ENCODE data around the gene USP15.

The USP15 gene

GRCh38 chr12:62285284-62285683, 25.1 kb downstream of the USP15 start:
- DNase-seq, result no peak

DNA sequence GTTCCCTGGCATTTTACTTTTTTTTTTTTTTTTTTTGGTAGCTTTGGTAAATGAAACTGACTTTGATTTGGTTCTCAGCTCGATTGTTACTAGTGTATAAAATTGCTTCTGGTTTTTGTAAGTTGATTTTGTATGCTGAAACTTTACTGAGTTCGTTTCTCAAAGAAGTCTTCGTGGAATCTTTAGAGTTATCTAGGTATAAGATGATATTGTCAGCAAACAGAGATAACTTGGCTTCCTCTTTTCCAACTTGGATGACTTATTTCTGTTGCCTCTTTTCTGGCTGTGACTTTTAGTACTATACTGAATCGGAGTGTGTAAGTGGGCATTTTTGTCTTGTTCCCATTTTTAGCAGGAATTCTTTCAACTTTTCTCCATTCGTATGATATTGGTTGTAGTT, 28.1 kb downstream of the USP15 start:
- DNase-seq, result no peak

DNA sequence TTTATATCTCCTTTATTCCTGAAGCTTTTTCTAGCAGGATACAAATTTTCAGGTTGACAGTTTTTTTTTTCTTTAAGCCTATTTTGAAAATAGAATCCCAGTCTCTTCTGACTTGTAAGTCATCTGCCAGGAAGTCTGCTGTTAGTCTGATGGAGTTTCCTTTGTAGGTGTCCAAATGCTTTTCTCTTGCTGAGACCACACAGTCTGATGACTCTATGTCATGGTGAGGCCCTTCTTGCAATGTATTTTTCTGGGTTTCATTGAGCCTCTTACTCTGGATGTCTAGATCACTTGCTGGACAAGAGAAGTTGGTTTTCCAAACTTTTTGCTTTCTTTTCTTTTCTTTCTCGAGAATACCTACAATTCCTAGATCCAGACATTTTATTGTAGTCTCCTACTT, 30.6 kb downstream of the USP15 start:
- DNase-seq, result no peak

DNA sequence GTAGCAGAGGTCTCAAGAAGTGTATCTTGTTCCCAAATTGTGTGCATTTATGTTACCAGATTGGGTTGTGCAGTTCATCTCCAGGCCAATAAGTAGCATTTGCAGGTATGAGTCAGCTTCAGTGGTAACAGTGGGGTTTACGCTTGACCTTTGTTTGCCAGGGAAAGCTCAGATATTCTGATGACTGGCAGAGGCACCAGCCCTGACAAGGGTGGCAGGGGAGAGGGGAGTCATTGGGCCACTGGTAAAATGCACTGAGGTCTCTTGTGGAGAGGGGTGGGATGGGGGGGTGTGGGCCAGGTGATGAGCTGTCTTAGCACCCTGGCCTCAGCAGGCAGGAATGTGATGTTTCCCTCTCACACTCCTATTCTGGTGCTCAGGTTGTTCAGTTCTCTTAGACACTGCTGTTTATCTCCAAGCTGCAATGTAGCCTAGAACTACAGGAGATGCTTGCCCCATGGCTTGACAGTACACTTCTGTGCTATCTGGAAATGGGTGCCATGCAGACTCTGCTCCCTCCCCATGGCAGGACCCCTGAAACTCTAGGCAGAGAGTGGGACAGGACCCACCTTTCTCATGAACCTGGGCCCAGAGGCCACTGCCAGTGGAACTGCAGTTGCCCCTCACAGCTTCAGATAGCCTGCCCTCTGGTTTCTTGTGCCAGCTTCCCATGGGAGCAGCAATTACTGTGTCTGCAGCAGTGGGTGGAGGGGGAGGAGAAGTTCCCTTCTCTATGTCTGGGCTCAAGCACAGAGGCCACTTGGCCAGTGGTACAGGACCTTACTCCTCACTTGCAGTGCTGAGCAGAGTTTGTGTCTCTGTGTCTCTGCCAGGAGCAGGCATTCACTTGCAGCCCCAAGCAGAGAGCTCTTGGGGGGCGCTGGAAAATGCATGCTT, 31.9 kb downstream of the USP15 start:
- no peak for DNase-seq

DNA sequence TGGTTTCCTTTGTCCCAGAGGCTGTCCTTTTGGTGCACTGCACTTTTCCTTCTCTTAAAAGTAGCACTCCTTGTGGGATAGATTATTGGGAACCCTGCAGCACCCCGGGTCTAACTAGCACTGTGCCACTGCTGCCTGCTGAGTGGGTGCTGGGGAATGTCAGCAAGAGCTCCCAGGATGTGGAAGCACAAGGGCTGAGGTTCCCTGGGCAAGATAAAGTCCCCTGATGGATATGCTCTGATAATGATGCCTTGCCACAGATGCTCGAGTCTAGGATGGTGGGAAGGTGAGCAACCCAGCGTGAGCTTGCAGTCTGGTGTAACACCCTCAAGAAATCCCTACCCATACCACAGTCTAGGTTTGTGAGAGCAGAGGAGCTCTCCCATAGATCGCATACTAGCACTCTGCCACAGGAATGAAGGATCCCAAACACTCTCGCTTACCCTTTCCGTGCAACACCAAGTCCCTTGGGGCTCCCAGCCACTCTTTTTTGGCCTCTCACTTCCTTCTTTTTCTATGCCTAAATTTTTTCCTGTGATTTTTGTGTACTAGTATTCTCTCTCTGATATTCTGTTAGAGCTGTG, 32.6 kb downstream of the USP15 start:
- DNase-seq, result no peak

- DNase-seq, result no peak
Observed at GRCh38 chr12:62294378-62294777, 34.2 kb downstream of the USP15 start.

DNA sequence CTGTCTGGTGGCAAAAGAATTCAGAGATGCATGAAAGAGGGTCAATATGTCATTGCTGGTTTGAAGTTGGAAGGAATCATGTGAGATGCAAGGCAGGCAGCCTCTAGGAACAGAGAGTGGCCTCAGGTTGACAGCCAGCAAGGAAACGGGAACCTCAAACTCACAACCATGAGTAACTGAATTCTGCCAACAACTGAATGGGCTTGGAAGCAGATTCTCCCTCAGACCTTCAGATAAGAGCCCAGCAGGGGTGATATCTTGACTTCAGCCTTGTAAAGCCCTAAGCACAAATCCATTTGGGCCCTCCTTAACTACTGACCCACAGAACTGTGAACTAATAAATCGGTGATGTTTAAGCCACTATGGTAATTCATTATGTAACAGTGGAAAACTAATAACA, 35.8 kb downstream of the USP15 start:
- DNase-seq, result no peak

DNA sequence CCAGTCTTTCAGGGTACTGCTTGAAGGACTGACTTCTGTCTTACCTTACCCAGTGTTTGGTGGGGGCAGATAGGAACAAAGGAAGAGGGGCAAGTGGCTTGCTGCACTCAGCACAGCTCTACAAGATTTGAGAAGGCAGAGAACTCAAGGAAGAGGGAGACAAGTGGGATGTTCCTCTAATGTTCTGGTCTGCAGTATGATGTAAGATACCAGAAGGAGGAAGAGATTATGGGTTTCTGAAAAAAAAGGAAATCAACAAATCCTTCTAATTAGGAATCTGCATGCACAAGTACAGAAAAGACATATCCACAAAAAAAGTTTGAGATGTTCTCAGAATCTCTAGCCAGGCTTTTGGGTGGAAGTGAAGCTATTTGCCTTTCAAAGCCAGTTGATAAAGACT, 37.1 kb downstream of the USP15 start:
- no peak for DNase-seq

DNA sequence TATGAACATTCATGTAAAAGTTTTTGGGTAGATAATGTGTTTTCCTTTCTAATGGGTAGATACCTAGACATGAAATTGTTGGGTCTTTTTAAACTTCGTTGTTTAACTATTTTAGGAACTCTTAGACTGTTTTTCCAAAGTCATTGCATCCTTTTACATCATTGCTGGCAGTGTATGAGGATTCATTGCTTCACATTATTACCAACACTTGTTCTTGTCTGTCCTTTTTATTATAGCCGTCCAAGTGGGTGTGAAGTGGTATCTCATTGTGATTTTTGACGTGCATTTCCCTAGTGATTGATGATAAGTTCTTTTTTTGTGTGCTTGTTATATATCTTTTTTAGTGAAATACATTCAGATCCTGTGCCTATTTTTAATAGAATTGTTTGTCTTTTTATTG, 39.4 kb downstream of the USP15 start:
- DNase-seq, result no peak

- no peak for DNase-seq
Observed at GRCh38 chr12:62301080-62301798, 41.0 kb downstream of the USP15 start.

DNA sequence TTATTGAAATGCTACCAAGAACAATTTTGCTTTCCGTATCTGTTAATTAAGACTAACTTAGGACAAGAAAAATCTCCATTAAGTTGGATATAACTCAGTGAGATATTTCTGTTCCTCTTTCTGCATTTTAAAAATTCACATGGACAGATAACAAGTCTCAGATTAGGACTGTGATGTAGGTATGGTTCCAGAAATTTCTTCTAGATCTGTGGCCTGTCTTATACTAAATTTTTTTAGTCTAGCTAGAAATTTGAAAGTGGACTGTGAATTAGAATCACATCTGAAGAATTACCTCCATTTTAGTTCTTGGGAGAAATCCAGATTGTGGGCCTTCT, 41.6 kb downstream of the USP15 start:
- DNase-seq, result no peak

- DNase-seq, result no peak
Observed at GRCh38 chr12:62304560-62304959, 44.4 kb downstream of the USP15 start.

DNA sequence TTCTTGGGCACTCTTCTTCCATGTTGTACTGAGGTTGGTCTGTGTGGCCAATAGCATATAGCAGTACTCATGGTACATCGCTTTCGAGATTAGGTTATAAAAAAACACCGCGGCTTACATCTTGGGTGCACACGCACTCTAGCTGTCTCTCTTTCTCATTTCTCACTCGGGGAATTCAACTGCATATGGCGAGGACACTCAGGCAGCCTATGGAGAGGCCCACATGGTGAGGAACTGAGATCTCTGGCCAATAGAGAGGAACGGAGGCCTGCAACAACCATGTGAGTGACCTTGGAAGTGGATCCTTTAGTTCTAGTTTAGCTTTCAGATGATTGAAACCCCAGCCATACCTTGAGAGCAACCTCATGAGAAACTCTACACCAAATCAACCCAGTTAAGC, 45.6 kb downstream of the USP15 start:
- no peak for DNase-seq

GRCh38 chr12:62306569-62307530, 46.6 kb downstream of the USP15 start:
- no peak for DNase-seq

GRCh38 chr12:62308201-62308600, 48.0 kb downstream of the USP15 start:
- DNase-seq, result no peak

GRCh38 chr12:62313727-62314380, 53.6 kb downstream of the USP15 start:
- DNase-seq, result no peak

DNA sequence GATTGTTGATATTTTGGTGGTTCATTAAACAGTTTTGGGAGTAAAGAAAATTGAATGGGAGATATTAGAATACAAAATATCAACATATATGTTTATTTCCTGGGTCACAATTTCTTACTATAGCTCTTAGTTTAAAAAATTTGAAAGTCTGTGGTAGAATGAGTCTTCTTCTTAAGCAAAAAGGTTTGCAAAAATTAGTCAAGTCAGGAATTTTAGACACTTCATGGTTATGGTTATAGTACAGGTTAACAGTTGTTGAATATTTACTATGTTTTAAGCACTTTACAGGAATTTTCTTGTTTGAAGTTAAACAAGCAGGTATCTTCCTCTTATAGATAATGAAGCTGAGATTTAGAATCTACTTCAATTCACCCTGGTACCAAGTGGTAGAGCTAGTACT, 56.8 kb downstream of the USP15 start:
- DNase-seq, result no peak

DNA sequence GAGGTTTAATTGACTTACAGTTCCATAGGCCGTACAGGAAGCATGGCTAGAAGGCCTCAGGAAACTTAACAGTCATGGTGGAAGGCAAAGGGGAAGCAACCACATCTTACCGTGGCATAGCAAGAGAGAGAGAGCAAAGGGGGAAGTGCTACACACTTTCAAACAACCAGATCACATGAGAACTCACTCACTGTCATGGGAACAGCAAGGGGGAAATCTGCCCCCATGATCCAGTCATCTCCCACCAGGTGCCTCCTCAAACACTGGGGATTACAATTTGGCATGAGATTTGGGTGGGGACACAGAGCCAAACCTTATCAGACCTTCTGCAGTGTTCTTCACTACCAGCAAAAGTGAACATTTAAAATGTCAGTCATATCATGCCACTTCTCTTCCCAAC, 58.9 kb downstream of the USP15 start:
- no peak for DNase-seq

GRCh38 chr12:62320054-62320453, 59.9 kb downstream of the USP15 start:
- DNase-seq, result no peak

GRCh38 chr12:62323386-62323785, 63.2 kb downstream of the USP15 start:
- DNase-seq, result no peak

GRCh38 chr12:62328296-62328921, 68.2 kb downstream of the USP15 start:
- DNase-seq, result no peak

DNA sequence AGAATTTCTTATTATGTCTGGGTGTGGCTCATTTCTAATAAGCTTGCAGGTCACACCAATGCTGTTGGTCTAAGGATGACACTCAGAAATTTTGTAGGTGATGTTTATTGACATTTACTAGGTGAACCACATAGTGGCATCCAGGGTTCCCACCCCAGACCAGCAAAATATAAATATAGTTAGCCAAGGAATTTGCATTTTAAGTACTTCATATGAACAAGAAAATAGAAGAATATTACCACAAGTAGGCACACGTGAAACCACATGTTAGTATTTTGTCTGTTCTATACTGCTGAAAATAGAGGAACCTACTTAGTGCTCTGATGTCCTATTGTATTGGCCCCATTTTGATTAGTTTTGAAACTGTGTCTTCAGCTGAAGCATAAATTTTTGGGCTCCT, 71.1 kb downstream of the USP15 start:
- no peak for DNase-seq
